ENCODE measurements around the gene NOL11. TPM values are rescaled to one million over a fixed set of nuclear protein-coding genes. Genes with fewer than 3 reads are reported as not detected.

NOL11 gene
- total and polyA plus RNA-seq, 2 of the 4 experiments (the other 2 are of a cell fraction) = 26.2 to 58.3 TPM

GRCh38 chr17:67725807-67726206 lies 8.1 kb downstream of the NOL11 start:
- no peak for TF ChIP-seq RAD21 (IDR thresholded peaks at IDR 0.05; ENCODE audit: low read length)
- no peak for TF ChIP-seq SMC3 (IDR thresholded peaks at IDR 0.05; ENCODE audit: low read depth, low read length)
- no peak for TF ChIP-seq MAFK (IDR thresholded peaks at IDR 0.05; ENCODE audit: low read depth, low read length)
- no peak for TF ChIP-seq NFE2L2 (IDR thresholded peaks at IDR 0.05; ENCODE audit: low read depth, low read length)
- TF ChIP-seq USF2 (IDR thresholded peaks at IDR 0.05; ENCODE audit: low read depth, low read length) = no peak
- TF ChIP-seq RCOR1 (IDR thresholded peaks at IDR 0.05; ENCODE audit: insufficient replicate concordance, low read length) = no peak
- TF ChIP-seq CEBPB (IDR thresholded peaks at IDR 0.05; ENCODE audit: low read depth, low read length) = no peak
- TF ChIP-seq POLR2A (IDR thresholded peaks at IDR 0.05; ENCODE audit: low read depth, low read length) = no peak
- TF ChIP-seq ELK1 (IDR thresholded peaks at IDR 0.05; ENCODE audit: borderline replicate concordance, low read depth, low read length) = no peak
- in situ Hi-C loops (cut with MboI; ENCODE audit: low sequenced_read_pairs) = no loop called here
- H3K27ac ChIP-seq (ENCODE audit: insufficient read depth, low read length) = no peak overlapping the region
- H2BK120ac ChIP-seq (ENCODE audit: low read depth, low read length) = no peak overlapping the region
- H3K79me1 ChIP-seq (ENCODE audit: low read depth in 1 of 2, low read length in 2 of 2) = peaks cover 11% of the 10 kb centered on the region in 2 experiments; a peak in 2 of 4 replicates
- WGBS, 2 experiments (ENCODE audit: extremely low coverage in 2 of 2, insufficient read length in 1 of 2) = no CpG with 5 or more reads among the region's 4 CpGs
- intact Hi-C loops (cut with micrococcal nuclease) = no loop called here
- H4K20me1 ChIP-seq (ENCODE audit: insufficient read depth, low read length) = no peaks in the 10 kb centered on the region
- no peak overlapping the region for H2AK5ac ChIP-seq (ENCODE audit: low read depth, low read length)
- dilution Hi-C loops (cut with HindIII; ENCODE audit: low sequenced_read_pairs, unreplicated experiment) = no loop called here
- ChIA-PET POLR2A (ENCODE audit: unreplicated experiment) (no interaction called here), CTCF (no interaction called here)
- H3K4me1 ChIP-seq (ENCODE audit: control insufficient read depth, insufficient read depth, low read length) = no peaks in the 10 kb centered on the region
- H3K9ac ChIP-seq (ENCODE audit: low read depth, low read length) = no peak overlapping the region
- no peak overlapping the region for H2AFZ ChIP-seq (replicated peaks; ENCODE audit: low read length, poor library complexity)
- H3K14ac ChIP-seq (replicated peaks; ENCODE audit: low read depth, low read length) = no peak overlapping the region
- H2BK5ac ChIP-seq (ENCODE audit: low read depth, low read length, poor library complexity, severe bottlenecking) = no peak overlapping the region
- ATAC-seq (ENCODE audit: low read depth) (no peak), DNase-seq (no peak)
- H3K18ac ChIP-seq (ENCODE audit: low read depth, low read length) = no peak overlapping the region
- no peak overlapping the region for H2BK15ac ChIP-seq (ENCODE audit: low read depth, low read length)
- no peaks in the 10 kb centered on the region for H3K9me3 ChIP-seq (ENCODE audit: control insufficient read depth, insufficient read depth, low read length)
- H4K5ac ChIP-seq (ENCODE audit: low read depth, low read length) = no peak overlapping the region
- H3K4ac ChIP-seq (ENCODE audit: low read depth, low read length) = no peak overlapping the region
- H4K8ac ChIP-seq (ENCODE audit: low read depth in 2 of 2, low read length in 2 of 2) = no peak overlapping the region
- no peaks in the 10 kb centered on the region for H3K9me1 ChIP-seq (ENCODE audit: insufficient read depth, low read length)
- peaks cover 55% of the 10 kb centered on the region for H3K36me3 ChIP-seq (ENCODE audit: control insufficient read depth, insufficient read depth, low read length)
- no peak overlapping the region for H2BK20ac ChIP-seq (ENCODE audit: low read depth, low read length)
- no TSS peak for BruUV-seq (replicated peaks)
- no peak overlapping the region for H2AK9ac ChIP-seq (replicated peaks; ENCODE audit: low read depth, low read length, poor library complexity)
- H3K27me3 ChIP-seq (ENCODE audit: control insufficient read depth, insufficient read depth, low read length) = no peaks in the 10 kb centered on the region
- H3K4me3 ChIP-seq (ENCODE audit: insufficient read depth, low read depth, low read length) = no peak overlapping the region
- H3K23ac ChIP-seq (ENCODE audit: low read depth, low read length) = no peak overlapping the region
- no peak overlapping the region for H3K56ac ChIP-seq (ENCODE audit: extremely low read depth, insufficient read depth, low read length)
- H4K91ac ChIP-seq (ENCODE audit: insufficient read depth, low read depth, low read length) = no peak overlapping the region
- H3K4me2 ChIP-seq (ENCODE audit: low read depth, low read length) = no peak overlapping the region
